GM04503 (cell line): ENCODE results near the gene PITPNM3.
A peak's percentile ranks its signal among the peaks of the same experiment; 100 is the strongest.

Source experiments
- DNase-seq: peaks from one replicate; pipeline ENCODE4 v3.0.0-alpha.2; 2012; ENCODE audit warnings: low read depth

Gene PITPNM3

GRCh38 chr17:6443692-6444570 lies 112.4 kb downstream of the PITPNM3 start, which contains the start of gene PIMREG:
Gene PIMREG (plus strand): TSS chr17:6444455. CDS start chr17:6445111, 656 bp downstream.
- DNase-seq: peak; percentile 40

DNA sequence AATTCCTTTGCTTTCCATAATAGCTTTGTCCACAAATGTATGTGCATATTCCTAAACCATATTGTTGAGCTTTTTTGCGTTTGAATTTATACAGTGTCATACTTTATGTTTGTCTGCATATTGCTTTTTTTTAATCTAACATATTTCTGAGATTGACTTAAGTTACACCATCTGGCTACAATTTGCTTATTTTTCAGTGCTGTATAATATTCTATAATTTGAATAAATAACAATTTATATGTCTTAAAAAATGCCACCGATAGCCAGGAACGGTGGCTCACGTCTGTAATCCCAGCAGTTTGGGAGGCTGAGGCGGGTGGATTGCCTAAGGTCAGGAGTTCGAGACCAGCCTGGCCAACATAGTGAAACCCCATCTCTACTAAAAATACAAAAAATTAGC lies 113.6 kb downstream of the PITPNM3 start:
- no peak for DNase-seq

GRCh38 chr17:6439951-6440350 lies 116.4 kb downstream of the PITPNM3 start:
- DNase-seq: no peak

DNA sequence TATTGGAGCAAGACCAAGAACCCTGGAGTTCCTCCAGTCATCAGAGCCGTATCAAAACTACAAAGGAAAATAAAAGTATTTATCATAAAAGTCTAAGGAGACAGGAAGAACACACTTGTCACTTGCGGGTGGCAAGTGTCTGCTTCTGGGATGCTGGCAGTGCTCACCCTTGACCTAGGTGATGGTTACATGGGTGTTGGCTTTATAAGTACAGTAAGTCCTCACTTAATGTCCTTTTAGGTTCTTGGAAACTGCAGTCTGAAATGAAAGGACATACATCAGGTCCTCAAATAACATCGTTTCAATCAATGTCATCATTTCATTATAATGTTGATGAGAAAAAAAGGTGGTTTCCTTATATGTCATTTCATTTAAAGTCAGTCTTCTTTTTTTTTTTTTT lies 118.4 kb downstream of the PITPNM3 start:
- DNase-seq: no peak

GRCh38 chr17:6437466-6437865 lies 118.9 kb downstream of the PITPNM3 start:
- no peak for DNase-seq

DNA sequence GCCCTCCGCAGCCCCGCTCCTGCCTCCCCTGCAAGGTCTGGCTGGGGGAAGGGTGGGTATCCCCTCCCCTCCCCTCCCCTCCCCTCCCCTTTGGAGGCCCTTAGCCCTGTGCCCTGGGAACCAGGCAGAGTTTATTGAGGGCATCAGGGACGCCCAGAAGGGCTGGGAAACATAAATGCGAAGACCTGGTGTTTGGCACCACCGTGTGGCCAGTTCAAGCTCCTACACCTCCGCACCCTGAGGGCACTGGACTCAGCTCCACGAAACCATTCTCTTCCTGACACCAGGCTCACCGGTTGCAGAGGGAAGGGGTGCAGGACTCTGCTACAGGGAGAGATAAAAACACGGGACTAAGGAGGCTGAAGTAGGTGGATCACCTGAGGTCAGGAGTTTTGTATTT lies 120.4 kb downstream of the PITPNM3 start:
- no peak for DNase-seq

DNA sequence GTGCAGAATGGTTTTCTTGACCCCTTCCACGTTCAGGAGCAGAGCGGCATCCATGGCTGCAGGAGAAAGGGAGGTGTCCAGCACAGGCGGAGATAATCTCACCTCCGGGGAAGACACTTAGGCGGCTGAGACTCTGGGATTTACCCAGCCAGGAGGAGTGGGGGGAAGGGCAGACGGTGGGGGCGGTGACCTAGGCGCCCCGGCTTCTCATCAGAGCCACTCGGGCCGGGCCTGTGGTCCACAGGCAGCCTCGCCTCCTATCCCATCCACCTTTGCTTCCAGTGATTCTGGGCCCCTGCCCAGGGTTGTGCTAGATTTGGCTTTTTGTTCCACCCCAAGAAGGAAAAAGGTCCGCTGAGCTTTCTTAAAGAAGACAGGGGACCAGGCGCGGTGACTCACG lies 121.3 kb downstream of the PITPNM3 start, which contains the start of gene AIPL1:
Gene AIPL1, minus strand, starts transcription at position 71 of the 400 bp plus-strand sequence. Its CDS starts 17 bp downstream, at position 54.
- DNase-seq: no peak

- DNase-seq: no peak
Observed at GRCh38 chr17:6430769-6431168, 125.6 kb downstream of the PITPNM3 start.

DNA sequence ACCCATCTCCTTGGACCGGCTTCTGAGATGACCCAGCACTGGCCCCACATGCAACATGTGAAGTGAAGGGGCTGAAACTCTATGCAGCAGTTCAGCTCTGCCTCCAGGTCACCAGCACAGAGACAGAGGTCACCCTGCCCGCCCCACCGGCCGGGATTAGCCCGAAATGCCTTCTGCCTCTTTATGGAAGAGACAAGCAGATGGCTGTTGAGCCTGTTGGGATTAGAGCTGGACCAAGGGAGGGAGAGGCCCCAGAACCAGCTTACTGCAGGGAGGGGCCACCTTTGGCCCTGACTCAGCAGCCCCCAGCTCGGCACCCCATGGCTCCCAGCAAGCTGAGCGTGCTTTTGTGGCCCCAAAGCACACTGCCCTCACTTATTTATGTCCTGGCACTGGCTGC lies 127.1 kb downstream of the PITPNM3 start:
- DNase-seq: no peak

DNA sequence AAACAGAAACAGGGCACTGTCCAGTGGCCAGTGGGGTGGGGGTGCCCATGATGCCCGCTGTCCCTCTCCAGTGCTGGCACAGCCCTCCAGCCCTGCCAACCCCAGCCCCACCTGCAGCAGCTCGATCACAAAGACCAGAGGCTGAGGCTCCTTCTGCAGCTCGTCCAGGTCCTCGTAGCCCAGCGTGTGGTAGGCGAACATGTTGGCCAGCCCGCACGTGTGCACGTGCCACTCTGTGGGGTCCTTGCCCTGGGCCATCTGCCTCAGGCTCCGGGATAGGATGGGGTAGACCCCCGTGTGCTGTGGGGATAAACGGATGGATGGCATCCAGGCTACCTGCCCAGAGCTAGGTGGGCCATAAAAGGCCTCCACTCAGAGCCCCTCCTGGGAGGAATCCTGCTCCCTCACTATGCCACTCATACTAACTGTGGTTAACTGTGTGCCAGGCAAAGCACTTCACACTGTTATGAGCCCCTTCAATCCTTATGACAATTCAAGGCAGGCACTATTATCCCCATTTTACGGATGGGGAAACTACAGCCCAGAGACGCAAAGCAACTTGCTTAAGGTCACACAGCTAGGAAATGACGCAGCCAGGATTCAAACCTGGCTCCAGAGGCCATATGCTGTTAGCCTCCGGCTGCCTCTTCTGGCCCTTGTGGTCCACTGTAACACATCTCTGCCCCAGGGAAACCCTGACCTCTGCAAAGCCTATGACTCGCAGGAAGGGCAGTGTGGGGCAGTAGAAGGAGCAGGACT lies 128.0 kb downstream of the PITPNM3 start:
- no peak for DNase-seq

GRCh38 chr17:6427279-6427781 lies 129.0 kb downstream of the PITPNM3 start:
- no peak for DNase-seq

DNA sequence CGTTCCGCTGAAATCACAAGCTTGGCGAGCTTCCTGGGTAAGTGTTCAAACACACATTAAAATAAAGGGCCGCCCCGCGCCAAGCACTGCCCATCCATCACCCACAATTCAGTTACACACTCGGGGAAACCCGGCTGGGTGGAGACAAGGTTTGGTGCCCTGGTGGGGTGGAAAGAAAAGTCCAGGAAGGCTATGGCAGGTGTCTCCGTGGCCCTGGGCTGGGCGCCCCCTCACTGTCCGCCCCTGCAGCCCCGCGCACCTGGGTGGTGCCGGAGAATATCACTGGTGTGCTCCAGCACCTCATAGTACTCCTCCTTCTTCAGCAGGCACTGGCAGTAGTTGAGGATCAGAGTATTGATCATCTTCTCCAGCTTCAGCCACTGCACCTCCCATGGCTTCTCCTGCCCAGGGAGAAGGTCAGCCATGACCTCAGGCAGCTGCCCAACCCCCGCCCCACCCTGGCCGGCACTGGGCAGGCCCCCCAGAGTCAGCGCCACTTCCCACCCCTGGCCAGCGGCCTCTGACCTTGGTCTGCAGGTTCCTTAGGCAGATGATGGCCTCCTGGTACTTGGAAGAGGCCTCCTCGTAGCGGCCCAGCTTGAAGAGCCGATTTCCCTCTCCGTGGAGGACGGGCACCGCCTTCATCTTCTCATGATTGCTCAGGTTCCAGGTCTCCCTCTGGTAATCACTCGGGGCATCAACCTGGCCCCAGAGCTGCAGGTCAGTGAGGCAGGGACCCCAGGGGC lies 129.8 kb downstream of the PITPNM3 start:
- no peak for DNase-seq

GRCh38 chr17:6425407-6425806 lies 130.9 kb downstream of the PITPNM3 start:
- DNase-seq: no peak

DNA sequence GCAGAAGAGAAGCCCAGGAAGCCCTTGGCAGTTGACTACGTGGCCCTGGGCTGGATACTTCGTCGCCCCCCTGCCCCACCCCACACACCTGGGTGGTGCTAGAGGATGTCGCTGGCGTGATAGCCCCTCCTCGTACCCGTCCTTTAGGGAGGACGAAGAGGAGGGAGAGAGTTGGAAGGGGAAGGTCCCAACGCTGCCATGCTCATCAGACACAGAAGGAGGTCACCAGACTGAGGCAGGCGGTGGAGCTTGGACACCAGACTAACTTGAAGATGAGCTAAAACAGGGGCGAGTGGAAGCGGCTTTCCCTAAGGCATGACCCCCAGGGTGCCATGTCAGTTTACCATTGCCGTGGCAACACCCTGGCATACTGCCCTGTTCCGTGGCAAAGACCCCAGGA lies 132.4 kb downstream of the PITPNM3 start:
- no peak for DNase-seq

DNA sequence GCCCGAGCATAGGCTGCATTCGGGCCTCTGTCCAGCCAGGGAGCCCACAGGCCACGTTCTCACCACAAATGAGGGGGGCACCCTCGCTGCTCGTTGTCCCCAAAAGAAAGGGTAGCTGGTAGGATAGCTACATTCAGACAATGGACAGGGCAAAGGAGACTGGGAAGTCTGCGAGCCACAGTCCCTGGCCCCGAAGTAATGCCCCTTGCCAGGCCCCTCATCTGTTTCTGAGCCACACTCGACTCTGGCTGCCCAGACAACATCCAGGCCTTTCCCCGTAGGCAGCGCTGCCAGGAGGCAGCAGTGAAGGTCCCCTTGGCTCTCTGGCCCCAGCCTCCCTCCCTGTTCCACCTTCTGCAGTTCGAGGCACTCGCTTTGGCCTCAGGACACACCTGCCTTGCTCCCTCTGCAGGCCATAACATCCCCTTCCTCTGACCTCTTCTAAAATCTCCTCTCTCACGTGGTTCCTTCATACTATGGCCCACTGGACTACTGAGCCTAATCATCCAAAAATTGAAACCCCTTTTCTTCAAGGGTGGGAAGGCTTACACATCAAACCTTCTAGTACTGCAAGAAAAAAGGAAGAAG lies 133.6 kb downstream of the PITPNM3 start:
- no peak for DNase-seq

- no peak for DNase-seq
Observed at GRCh38 chr17:6421700-6422604, 134.4 kb downstream of the PITPNM3 start.

- DNase-seq: no peak
Observed at GRCh38 chr17:6420173-6420641, 136.1 kb downstream of the PITPNM3 start.

GRCh38 chr17:6415616-6416015 lies 140.7 kb downstream of the PITPNM3 start:
- DNase-seq: no peak

DNA sequence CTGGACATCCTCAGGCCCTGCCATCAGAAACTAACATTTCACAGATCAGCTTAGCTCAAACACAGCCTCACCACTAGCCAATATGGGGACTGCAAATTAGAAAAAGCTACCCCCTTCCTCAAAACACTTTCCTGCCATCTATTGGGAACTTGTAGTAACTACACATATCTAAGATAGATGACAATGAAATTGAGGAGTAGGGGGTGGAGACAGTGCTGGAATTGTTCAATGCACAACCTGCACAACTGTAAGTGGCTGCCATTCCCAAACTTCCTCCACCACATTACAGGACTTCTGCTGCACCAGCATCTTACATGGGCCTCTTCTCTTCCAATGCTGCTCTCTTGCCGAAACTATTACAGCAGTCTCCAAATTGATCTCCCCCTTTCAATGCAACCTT lies 143.3 kb downstream of the PITPNM3 start:
- no peak for DNase-seq

DNA sequence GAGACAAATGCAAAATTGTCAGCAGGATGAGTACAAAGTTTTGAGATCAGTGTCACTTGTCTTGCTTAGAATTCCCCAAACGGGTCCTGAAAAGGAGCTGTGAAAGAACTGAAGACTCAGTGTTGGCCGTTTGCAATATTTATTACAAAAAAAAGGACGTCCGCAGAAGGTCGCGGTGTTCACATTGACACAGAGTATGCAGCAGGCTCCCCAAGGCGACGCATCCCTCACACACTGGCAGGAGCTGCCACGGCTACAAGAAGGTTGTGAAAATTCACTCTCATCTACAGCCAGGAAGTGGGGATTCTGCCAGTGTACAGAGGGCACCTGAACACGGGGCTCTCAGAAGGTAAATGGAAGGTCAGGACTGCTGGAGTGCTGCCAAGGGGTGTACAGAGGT lies 147.6 kb downstream of the PITPNM3 start:
- no peak for DNase-seq

- DNase-seq: no peak
Observed at GRCh38 chr17:6408276-6408675, 148.1 kb downstream of the PITPNM3 start.
